Neural cell (in vitro differentiated cells): ENCODE measurements around the gene RARRES1. TPM values are rescaled to one million over a fixed set of nuclear protein-coding genes. Genes with fewer than 3 reads are reported as not detected.

Source experiments
- H2AFZ ChIP-seq: fragments of 200-600, 300-800 bp; sonication (generic), shearing (Covaris generic); 2 replicates; pipeline ENCODE4 v1.6.0; 2014; ENCODE audit warnings: low read depth, mild to moderate bottlenecking, antibody characterized with exemption, low read length, moderate library complexity
- H3F3A ChIP-seq: fragments of 200-600 bp; shearing (Covaris generic); 2 replicates; pipeline ENCODE4 v1.6.1; 2016; ENCODE audit warnings: mild to moderate bottlenecking, moderate library complexity, mixed read lengths, antibody characterized with exemption, low read length; ENCODE audit not compliant: insufficient read depth, poor library complexity, severe bottlenecking
- H3K27ac ChIP-seq: fragments of 200-600, 300-800 bp; sonication (generic), shearing (Covaris generic); 2 replicates; pipeline ENCODE4 v1.5.1; 2014; ENCODE audit warnings: mild to moderate bottlenecking, low read length, moderate library complexity
- H3K27me3 ChIP-seq: fragments of 300-800, 200-600 bp; sonication (generic), shearing (Covaris generic); 2 replicates; pipeline ENCODE4 v1.6.0; 2014; ENCODE audit warnings: mild to moderate bottlenecking, low read depth, low read length, moderate library complexity; ENCODE audit not compliant: insufficient read depth
- H3K36me3 ChIP-seq: fragments of 300-800, 200-600 bp; sonication (generic), shearing (Covaris generic); 2 replicates; pipeline ENCODE4 v1.5.1; 2014; ENCODE audit warnings: mild to moderate bottlenecking, antibody characterized with exemption, low read length, moderate library complexity; ENCODE audit not compliant: insufficient read depth
- H3K4me2 ChIP-seq: fragments of 300-800, 200-600 bp; sonication (generic), shearing (Covaris generic); 2 replicates; pipeline ENCODE4 v1.6.0; 2014; ENCODE audit warnings: mild to moderate bottlenecking, low read length
- H3K4me3 ChIP-seq: fragments of 300-800, 200-600 bp; sonication (generic), shearing (Covaris generic); 2 replicates; pipeline ENCODE4 v1.5.1; 2014; ENCODE audit warnings: mild to moderate bottlenecking, low read length, moderate library complexity
- H3K79me2 ChIP-seq: fragments of 200-600 bp; shearing (Covaris generic); replicated peaks from 2 replicates; pipeline ENCODE4 v1.6.0; 2014; ENCODE audit warnings: mild to moderate bottlenecking, low read length, moderate library complexity; ENCODE audit not compliant: insufficient read depth
- H3K9ac ChIP-seq: fragments of 300-800, 200-600 bp; sonication (generic), shearing (Covaris generic); 2 replicates; pipeline ENCODE4 v1.6.1; 2016; ENCODE audit warnings: mild to moderate bottlenecking, low read length, mixed read lengths
- H3K9me2 ChIP-seq: fragments of 200-600 bp; shearing (Covaris generic); 2 replicates; pipeline ENCODE4 v1.6.1; 2016; ENCODE audit warnings: mild to moderate bottlenecking, low read length, mixed read lengths; ENCODE audit not compliant: insufficient read depth
- H3K9me3 ChIP-seq: fragments of 200-600, 300-800 bp; sonication (generic), shearing (Covaris generic); 2 replicates; pipeline ENCODE4 v1.6.1; 2016; ENCODE audit warnings: mild to moderate bottlenecking, mixed run types, low read length, moderate library complexity, mixed read lengths
- H4K20me1 ChIP-seq: fragments of 200-600 bp; shearing (Covaris generic); 2 replicates; pipeline ENCODE4 v1.6.1; 2016; ENCODE audit warnings: mild to moderate bottlenecking, mixed run types; ENCODE audit not compliant: insufficient read depth
- CTCF ChIP-seq: fragments of 450-650 bp; IDR thresholded peaks from 2 replicates; pipeline ENCODE4 v1.5.1; 2014; ENCODE audit warnings: antibody characterized with exemption, mild to moderate bottlenecking, moderate library complexity; ENCODE audit not compliant: poor library complexity, severe bottlenecking
- EP300 ChIP-seq: fragments of 450-650 bp; conservative IDR thresholded peaks from 2 replicates; pipeline ENCODE4 v1.6.1; 2014; ENCODE audit warnings: antibody characterized with exemption, mild to moderate bottlenecking, moderate library complexity; ENCODE audit not compliant: poor library complexity, severe bottlenecking
- EZH2 ChIP-seq: fragments of 200-600, 300-800 bp; shearing (Covaris generic), sonication (generic); IDR thresholded peaks from 2 replicates; pipeline ENCODE4 v1.6.1; 2014; ENCODE audit warnings: antibody characterized with exemption, low read length, borderline replicate concordance, mild to moderate bottlenecking; ENCODE audit not compliant: insufficient read depth, poor library complexity, severe bottlenecking
- MXI1 ChIP-seq: fragments of 450-650 bp; conservative IDR thresholded peaks from 2 replicates; pipeline ENCODE4 v1.6.1; 2014; ENCODE audit warnings: antibody characterized with exemption, mild to moderate bottlenecking; ENCODE audit not compliant: poor library complexity, severe bottlenecking
- POLR2AphosphoS5 ChIP-seq: IDR thresholded peaks from 2 replicates; pipeline ENCODE4 v1.6.1; 2012
- RAD21 ChIP-seq: fragments of 450-650 bp; conservative IDR thresholded peaks from 2 replicates; pipeline ENCODE4 v1.6.1; 2014; ENCODE audit warnings: antibody characterized with exemption, mild to moderate bottlenecking, moderate library complexity
- REST ChIP-seq: IDR thresholded peaks from 2 replicates; pipeline ENCODE4 v1.6.1; 2012; ENCODE audit warnings: borderline replicate concordance
- SMC3 ChIP-seq: fragments of 450-650 bp; conservative IDR thresholded peaks from 2 replicates; pipeline ENCODE4 v1.6.1; 2014; ENCODE audit warnings: antibody characterized with exemption, mild to moderate bottlenecking, moderate library complexity; ENCODE audit not compliant: poor library complexity
- TAF1 ChIP-seq: IDR thresholded peaks from 2 replicates; pipeline ENCODE4 v1.6.1; 2012; ENCODE audit warnings: low read depth
- polyA plus RNA-seq: library from polyadenylated mRNA; depleted of rRNA; stranded (reverse); fragments of >200 nt; gene quantifications from 2 replicates; pipeline ENCODE4 v1.2.3, GENCODE V29; 2014

Gene RARRES1
- polyA plus RNA-seq, 1 donor from 2014 or later: not detected

GRCh38 chr3:158672215-158673176 lies 59.8 kb downstream of the RARRES1 start, which contains the start of gene LXN:
Gene LXN, minus strand, starts transcription at chr3:158672648. Its CDS starts 170 bp downstream, at chr3:158672478.
- no peaks in the 10 kb centered on the region for H3F3A ChIP-seq
- H2AFZ ChIP-seq: no peak within 1 kb of the TSS
- H3K79me2 ChIP-seq: no peaks in the 10 kb centered on the region
- H4K20me1 ChIP-seq: no peaks in the 10 kb centered on the region
- no peak within 1 kb of the TSS for H3K27ac ChIP-seq
- H3K9me3 ChIP-seq: no peaks in the 10 kb centered on the region
- H3K27me3 ChIP-seq: no peaks in the 10 kb centered on the region
- no peak within 1 kb of the TSS for H3K9ac ChIP-seq
- TF ChIP-seq CTCF: peak; percentile 53
- TF ChIP-seq RAD21: no peak
- TF ChIP-seq SMC3: peak; percentile 36
- H3K9me2 ChIP-seq: no peaks in the 10 kb centered on the region
- peak within 1 kb of the TSS; percentile 52 for H3K4me3 ChIP-seq
- no peak within 1 kb of the TSS for H3K4me2 ChIP-seq
- peaks cover 5% of the 10 kb centered on the region for H3K36me3 ChIP-seq

GRCh38 chr3:158671821-158672214 lies 60.4 kb downstream of the RARRES1 start:
- Histone ChIP-seq H3K36me3 (peaks cover 8% of the 10 kb centered on the region), H3K9me2 (no peaks in the 10 kb centered on the region), H3K27ac (no peak overlapping the region), H3K9me3 (no peaks in the 10 kb centered on the region), H3K4me2 (no peak overlapping the region), H3K27me3 (no peaks in the 10 kb centered on the region), H4K20me1 (no peaks in the 10 kb centered on the region), H2AFZ (no peak overlapping the region), H3K4me3 (peak overlapping the region; percentile 52), H3K79me2 (no peaks in the 10 kb centered on the region), H3F3A (no peaks in the 10 kb centered on the region), H3K9ac (no peak overlapping the region)
- TF ChIP-seq EZH2 (no peak), TAF1 (no peak), REST (no peak), SMC3 (no peak), CTCF (no peak), MXI1 (no peak), POLR2AphosphoS5 (no peak), EP300 (no peak), RAD21 (no peak)
